ENCODE data around the gene NFE2L2.

GRCh38 chr2:177221534-177221933 is 43.0 kb downstream of the NFE2L2 start:
- TF ChIP-seq, protein P1, sequence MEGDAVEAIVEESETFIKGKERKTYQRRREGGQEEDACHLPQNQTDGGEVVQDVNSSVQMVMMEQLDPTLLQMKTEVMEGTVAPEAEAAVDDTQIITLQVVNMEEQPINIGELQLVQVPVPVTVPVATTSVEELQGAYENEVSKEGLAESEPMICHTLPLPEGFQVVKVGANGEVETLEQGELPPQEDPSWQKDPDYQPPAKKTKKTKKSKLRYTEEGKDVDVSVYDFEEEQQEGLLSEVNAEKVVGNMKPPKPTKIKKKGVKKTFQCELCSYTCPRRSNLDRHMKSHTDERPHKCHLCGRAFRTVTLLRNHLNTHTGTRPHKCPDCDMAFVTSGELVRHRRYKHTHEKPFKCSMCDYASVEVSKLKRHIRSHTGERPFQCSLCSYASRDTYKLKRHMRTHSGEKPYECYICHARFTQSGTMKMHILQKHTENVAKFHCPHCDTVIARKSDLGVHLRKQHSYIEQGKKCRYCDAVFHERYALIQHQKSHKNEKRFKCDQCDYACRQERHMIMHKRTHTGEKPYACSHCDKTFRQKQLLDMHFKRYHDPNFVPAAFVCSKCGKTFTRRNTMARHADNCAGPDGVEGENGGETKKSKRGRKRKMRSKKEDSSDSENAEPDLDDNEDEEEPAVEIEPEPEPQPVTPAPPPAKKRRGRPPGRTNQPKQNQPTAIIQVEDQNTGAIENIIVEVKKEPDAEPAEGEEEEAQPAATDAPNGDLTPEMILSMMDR (IDR thresholded peaks at IDR 0.05; ENCODE audit: insufficient read depth, low read depth, low read length) = no peak
- no peak for TF ChIP-seq EZH2 (IDR thresholded peaks at IDR 0.05; ENCODE audit: insufficient read depth, low read length)

All from astrocyte (in vitro differentiated cells and primary cell).